Measurements from ENCODE around the gene WDR35.

Gene WDR35

GRCh38 chr2:19989667-19990415 is at the start of gene WDR35:
WDR35 (minus strand) TSS chr2:19990105; CDS start chr2:19990015, 90 bp downstream.
- DNase-seq (ENCODE audit: low read depth in 2 of 2), result peak; percentile 78 to 83

GRCh38 chr2:20037660-20038059 is 47.8 kb upstream of the WDR35 start:
- DNase-seq (ENCODE audit: low read depth in 2 of 2), result no peak

DNA sequence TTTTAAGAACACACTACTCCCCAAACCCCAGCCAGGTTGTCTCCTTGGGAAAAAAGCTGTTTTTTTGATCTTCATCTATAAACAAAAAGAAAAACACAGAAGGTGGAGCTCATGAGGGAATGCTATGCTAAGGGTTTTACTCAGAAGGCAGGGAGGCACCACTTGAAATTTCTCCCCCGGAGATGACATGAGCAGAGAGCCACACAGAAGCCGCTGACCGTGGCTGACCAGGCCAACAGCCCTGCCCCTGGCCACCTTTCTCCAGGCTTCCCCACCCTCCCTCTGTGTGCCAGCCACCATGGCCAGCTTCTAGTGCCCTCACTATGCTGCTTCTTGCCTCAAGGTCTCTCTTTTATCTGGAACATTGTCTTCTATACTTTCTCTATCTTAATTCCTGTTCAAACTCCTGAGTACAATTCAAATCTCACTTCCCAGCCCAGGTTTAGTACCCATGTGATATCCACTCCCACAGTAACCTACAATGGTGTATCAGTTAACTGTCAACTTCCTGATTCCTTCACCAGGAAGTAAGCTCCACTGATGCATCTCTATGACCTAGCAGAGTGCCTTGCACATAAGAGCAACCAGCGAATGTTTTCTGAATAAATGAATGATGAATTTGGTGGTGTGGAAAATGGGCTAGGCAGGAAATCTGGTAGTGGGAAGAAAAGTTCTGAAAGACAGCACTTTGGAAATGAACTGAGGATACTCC is 46.2 kb upstream of the WDR35 start:
- no peak for DNase-seq (ENCODE audit: low read depth in 2 of 2)

DNA sequence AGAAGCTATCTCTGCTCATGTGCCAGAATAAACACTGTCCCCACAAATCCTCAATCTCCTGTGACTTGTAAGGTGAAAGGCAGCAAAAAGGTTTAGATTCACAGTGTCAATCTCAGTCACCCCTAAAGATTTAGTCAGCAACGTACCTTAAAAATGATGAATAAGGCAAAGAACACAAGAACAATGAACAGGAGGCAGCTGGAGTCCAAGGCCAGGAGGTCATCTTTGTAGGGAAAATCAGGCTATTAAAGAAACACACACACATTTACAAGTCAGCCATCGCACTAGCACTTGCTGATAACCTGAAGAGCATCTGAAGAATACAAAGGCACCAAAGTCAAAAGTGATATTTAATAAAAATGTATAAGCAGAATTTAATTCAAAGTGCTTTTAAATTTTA is 44.9 kb upstream of the WDR35 start:
- DNase-seq (ENCODE audit: low read depth in 2 of 2), result no peak

- DNase-seq (ENCODE audit: low read depth in 2 of 2), result no peak
These were observed 44.3 kb upstream of the WDR35 start for GRCh38 chr2:20034218-20034617.

- no peak for DNase-seq (ENCODE audit: low read depth in 2 of 2)
These were observed 43.4 kb upstream of the WDR35 start for GRCh38 chr2:20033322-20033721.

GRCh38 chr2:20030224-20030623 is 40.3 kb upstream of the WDR35 start:
- DNase-seq (ENCODE audit: low read depth in 2 of 2), result no peak

DNA sequence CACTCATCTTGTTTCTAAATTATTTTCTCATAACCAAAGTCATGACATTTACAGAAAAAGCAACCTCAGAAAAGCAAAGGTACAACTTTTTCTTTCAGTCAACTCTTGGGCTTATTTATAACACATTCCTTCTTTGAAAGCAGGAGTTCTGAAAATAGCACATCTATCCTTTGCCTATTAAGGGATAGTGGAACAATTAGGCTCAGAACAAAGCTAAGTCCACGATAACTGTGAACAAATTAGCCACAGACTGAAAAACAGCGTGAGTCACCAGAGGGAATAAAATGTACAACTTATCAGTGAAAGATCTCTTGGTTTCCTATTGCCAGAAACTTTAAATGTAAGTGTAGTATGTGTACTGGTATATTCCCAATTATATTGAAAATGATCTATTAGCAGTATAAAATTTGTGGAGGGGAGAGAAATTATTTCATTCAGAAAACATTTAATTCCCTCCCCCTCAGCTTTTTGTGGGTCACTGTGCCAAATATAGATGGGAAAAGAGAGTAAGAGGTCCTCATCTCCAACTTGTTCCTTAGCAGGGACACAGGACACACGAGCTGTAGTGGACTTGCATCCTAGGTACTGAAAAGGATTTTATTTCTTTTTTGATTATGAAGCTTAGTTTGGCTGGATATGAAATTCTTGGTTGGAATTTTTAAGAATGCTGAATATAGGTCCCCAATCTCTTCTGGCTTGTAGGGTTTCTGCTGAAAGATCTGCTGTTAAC is 38.0 kb upstream of the WDR35 start:
- no peak for DNase-seq (ENCODE audit: low read depth in 2 of 2)

GRCh38 chr2:20027260-20027677 is 37.4 kb upstream of the WDR35 start:
- no peak for DNase-seq (ENCODE audit: low read depth in 2 of 2)

GRCh38 chr2:20025065-20025786 is 35.3 kb upstream of the WDR35 start:
- no peak for DNase-seq (ENCODE audit: low read depth in 2 of 2)

DNA sequence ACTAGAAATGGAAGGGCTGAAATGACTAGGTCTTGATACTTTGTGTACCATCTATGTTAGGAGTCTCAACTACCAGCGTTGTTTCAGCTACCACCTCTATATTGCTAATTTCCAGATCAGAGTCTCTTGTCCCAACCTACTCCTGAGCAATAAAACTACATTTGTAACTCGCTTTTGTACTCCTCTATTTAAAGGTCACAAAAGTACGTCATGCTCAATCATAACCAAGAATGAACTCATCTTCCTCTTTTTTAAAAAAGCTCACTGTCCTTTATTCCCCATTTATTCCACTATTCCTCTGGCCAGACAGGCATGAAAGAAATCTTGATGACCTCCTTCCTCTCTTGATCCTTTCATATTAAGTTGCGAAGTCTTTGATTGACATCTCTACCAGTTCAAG is 33.8 kb upstream of the WDR35 start:
- no peak for DNase-seq (ENCODE audit: low read depth in 2 of 2)

- DNase-seq (ENCODE audit: low read depth in 2 of 2), result no peak
These were observed 31.6 kb upstream of the WDR35 start for GRCh38 chr2:20021405-20022009.

DNA sequence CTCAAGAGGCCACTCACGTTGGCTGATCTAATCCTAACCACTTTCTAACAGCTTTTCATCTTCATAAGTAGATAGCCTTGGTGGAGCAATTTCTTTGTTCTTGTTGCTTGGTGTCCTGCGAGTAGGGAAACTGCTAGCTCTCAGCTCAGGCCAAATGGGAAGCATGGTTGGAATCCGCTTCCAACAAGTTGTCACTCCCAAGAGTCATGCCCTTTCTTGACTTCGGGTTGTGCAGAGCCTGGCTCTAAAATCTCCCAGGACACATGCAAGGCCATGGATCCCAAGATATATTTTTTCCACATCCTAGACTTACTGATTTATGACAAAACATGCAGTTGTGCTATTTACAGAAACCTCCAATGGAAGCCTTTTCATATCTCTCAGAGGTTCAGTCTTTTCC is 29.8 kb upstream of the WDR35 start:
- no peak for DNase-seq (ENCODE audit: low read depth in 2 of 2)

DNA sequence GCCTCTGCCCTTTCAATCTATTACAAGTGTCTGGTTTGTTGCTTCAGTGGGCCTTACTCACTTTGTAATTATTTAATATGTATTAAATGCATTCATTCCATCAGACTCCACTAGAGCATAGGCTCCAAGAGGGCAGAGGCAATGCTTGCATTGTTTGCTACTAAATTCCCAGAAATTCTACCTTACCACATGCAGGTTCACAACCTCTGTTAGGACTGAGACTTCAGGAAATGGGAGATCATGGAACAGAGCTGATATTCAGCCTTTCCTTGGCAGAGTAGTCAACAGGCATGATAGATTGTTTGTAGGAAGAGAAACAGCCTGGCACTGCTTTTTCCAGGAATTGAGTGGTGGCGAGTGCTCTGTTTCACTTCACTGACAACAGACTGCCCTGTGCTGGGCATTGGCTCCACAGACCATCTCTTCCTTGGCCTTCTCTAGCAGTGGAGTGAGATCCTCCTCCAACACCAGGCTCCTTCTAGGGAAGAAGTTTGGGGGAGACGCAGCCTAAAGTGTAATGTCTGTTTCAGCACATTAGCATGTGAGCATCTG is 28.8 kb upstream of the WDR35 start:
- no peak for DNase-seq (ENCODE audit: low read depth in 2 of 2)

DNA sequence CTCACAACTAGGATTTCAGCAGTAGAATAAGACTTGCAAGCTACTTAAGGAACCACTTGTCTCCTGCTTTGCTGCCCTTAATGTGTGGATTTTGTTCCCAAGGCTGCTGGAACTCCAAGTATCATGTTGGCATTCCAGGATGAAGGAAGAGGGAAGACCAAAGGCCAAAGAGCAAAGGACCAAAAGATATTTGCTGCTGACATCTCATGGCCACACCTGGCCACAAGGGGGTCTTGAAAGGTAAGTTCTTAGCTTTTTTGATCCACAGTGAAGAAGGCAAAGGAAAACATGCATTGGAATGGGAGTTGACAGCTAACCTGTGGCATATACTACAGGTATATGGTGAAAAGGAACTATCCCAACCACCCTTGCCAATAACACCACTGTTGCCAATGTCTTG is 26.4 kb upstream of the WDR35 start:
- no peak for DNase-seq (ENCODE audit: low read depth in 2 of 2)

- DNase-seq (ENCODE audit: low read depth in 2 of 2), result no peak
These were observed 25.7 kb upstream of the WDR35 start for GRCh38 chr2:20015482-20016083.

DNA sequence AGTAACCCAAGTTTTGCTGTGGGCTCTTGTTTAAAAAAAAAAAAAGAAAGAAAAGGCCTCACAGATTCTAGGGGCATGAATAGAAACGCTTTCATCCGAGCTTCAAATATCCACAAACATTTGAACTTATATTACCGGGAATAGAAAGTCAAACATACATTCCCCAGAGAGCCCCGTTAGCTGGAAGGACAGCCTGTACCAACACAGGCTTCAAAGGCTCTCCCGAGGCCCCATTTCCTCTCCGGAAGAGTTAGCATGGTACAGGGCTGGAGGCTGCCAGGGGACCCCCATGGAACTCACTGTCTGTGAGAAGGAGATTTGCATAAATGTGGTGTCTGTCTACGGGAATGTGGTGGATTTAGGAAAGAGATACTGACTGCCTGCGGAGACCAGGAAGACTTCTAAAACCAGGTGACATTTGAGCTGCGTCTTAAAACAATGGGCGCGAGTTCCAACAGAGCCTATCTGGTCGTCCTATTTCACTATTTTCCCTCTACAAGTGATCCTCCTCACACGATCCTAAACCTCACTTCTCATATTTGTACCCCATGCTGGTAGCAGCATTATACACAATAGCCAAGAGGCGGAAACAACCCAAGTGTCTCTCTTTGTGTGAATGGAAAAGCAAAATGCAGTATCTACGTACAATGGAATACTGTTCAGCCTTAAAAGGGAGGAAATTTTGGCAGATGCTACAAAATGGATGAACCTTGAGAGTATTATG is 23.4 kb upstream of the WDR35 start:
- DNase-seq (ENCODE audit: low read depth in 2 of 2), result no peak

DNA sequence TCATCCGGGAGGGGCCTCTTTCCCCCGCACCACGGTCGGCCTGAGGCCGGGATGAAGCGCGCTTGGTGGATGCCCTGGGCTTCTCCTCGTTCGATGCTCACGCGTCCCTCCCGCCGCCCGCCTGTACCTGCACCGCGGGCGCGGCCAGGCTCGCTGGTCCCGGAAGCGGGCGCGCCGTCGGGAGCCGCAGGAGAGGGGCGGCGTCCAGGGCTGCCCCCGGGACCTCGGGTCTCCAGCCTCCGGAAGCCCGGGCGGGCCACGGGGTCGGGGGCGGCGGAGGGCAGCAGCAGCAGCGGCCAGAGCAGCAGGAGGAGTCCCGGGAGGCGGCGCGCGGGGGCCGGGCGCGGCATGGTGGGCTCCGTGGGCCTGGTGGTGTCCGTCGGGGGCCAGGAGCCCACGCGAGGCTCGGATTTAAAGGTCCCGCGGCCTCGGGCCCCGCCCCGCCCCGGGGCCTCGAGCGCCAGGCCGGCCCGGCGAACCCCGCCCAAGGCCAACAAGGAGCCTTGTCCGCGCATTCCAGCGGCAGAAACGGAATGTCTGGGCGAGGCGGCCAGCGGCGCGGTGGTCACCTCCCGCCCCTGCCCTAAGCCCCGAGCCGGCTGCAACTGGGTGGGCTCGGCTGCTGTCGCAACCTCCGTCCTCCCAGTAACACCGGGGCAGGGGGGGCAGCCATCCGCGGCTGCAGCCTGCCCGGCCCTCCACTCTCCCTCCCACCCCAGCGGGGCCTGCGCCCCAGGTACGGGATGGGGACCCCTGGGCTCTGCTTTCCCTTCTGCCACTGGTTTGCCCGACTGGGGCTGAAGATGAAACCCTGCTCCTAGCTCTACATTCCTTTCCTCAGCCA is 22.6 kb upstream of the WDR35 start, which contains the start of gene MATN3:
Gene MATN3 (minus strand): TSS at position 387 of the 844 bp plus-strand sequence. CDS start 37 bp downstream, at position 350.
- DNase-seq (ENCODE audit: low read depth in 2 of 2), result no peak

DNA sequence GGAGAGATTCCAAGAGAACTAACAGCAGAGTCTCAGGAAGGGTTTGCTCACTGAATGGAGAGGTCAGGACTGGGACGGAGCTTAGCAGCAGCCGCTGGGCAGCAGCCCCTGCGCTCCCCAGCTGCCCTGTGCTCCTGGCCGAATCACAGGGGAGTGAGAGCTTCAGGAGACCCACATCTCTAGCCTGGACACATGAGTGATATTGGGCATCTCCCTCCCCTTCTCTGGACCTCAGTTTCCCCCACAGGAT is 22.1 kb upstream of the WDR35 start:
- DNase-seq (ENCODE audit: low read depth in 2 of 2), result no peak
